IPS DF 4.7 (cell line): ENCODE results near the gene ODF4.
"Not testable (repeated sequence)": the region's sequence is repeated elsewhere in the genome, so short reads cannot be mapped to it uniquely, and the experiment has no call there.

Source experiments
- DNase-seq: peaks from one replicate; pipeline ENCODE4 v3.0.0-alpha.2; 2013; ENCODE audit warnings: low spot score; ENCODE audit errors: extremely low read depth

Gene ODF4

GRCh38 chr17:8324923-8325322 is 14.7 kb upstream of the ODF4 start:
- no peak for DNase-seq

- no peak for DNase-seq
Measured at GRCh38 chr17:8326511-8327302, 12.9 kb upstream of the ODF4 start.

GRCh38 chr17:8327303-8327649 is 12.4 kb upstream of the ODF4 start:
- DNase-seq: no peak

GRCh38 chr17:8332128-8332527 is 7.5 kb upstream of the ODF4 start:
- no peak for DNase-seq

- DNase-seq: no peak
Measured at GRCh38 chr17:8332688-8333087, 7.0 kb upstream of the ODF4 start.

- DNase-seq: no peak
Measured at GRCh38 chr17:8333281-8333680, 6.4 kb upstream of the ODF4 start.

- DNase-seq: no peak
Measured at GRCh38 chr17:8337802-8338752, 1.6 kb upstream of the ODF4 start.

- DNase-seq: no peak
Measured at GRCh38 chr17:8338753-8339140, 893 bp upstream of the ODF4 start.

GRCh38 chr17:8341456-8341855 is 1.8 kb downstream of the ODF4 start:
- DNase-seq: no peak

- no peak for DNase-seq
Measured at GRCh38 chr17:8345052-8345690, 5.5 kb downstream of the ODF4 start.

GRCh38 chr17:8345951-8346665 is 6.5 kb downstream of the ODF4 start:
- no peak for DNase-seq

GRCh38 chr17:8347001-8347400 is 7.4 kb downstream of the ODF4 start:
- not testable (repeated sequence) for DNase-seq

GRCh38 chr17:8350339-8350738 is 10.7 kb downstream of the ODF4 start:
- no peak for DNase-seq

GRCh38 chr17:8353736-8354135 is 14.1 kb downstream of the ODF4 start:
- DNase-seq: no peak

GRCh38 chr17:8354236-8354635 is 14.6 kb downstream of the ODF4 start:
- DNase-seq: no peak

GRCh38 chr17:8357910-8358309 is 18.3 kb downstream of the ODF4 start:
- DNase-seq: no peak

- no peak for DNase-seq
Measured at GRCh38 chr17:8359769-8360168, 20.1 kb downstream of the ODF4 start.

GRCh38 chr17:8360260-8360659 is 20.6 kb downstream of the ODF4 start:
- no peak for DNase-seq

- no peak for DNase-seq
Measured at GRCh38 chr17:8360751-8361150, 21.1 kb downstream of the ODF4 start.

- DNase-seq: no peak
Measured at GRCh38 chr17:8362651-8363332, 23.2 kb downstream of the ODF4 start.

GRCh38 chr17:8365143-8365542 is 25.5 kb downstream of the ODF4 start:
- no peak for DNase-seq
